H1 (cell line): ENCODE measurements around the gene CYTH1. TPM values are rescaled to one million over a fixed set of nuclear protein-coding genes. Genes with fewer than 3 reads are reported as not detected.

ENCODE experiments used
- MAX ChIP-seq: IDR thresholded peaks from 2 replicates; pipeline ENCODE4 v1.6.1; 2012; ENCODE audit warnings: inconsistent platforms
- polyA plus RNA-seq, 7 experiments: library from polyadenylated mRNA; depleted of rRNA in 3 of 7; stranded (reverse) in 5 of 7; unstranded in 2 of 7; fragments of >200 nt in 5 of 7; fragments of 200-250 nt in 2 of 7; gene quantifications; 1 replicate in 5 of 7; 2 replicates in 1 of 7; 4 replicates in 1 of 7; pipeline versions ENCODE4 v1.2.1 to v1.2.3, GENCODE V29; 2011 to 2013; ENCODE audit warnings: missing spikeins in 2 of 7, mixed read lengths in 2 of 7
- total RNA-seq: library from RNA; stranded (reverse); fragmentation: NEBNext Ultra II Directional; extraction: Animal tissue kit (Norgen Biotek cat#: 25700); gene quantifications from 2 replicates; pipeline ENCODE4 v1.2.1, GENCODE V29; 2021

Gene CYTH1
- total and polyA plus RNA-seq, 2 of the 8 experiments (the other 6 are each of a cell fraction or from before 2014, with no cell fraction given), result 12.8 to 14.8 TPM

GRCh38 chr17:78781893-78782304 lies at the start of gene CYTH1 (continued):
- TF ChIP-seq MAX, result no peak
